ENCODE results near the gene PITRM1. TPM values are rescaled to one million over a fixed set of nuclear protein-coding genes. Genes with fewer than 3 reads are reported as not detected.
A peak's percentile ranks its signal among the peaks of the same experiment; 100 is the strongest.
"Not testable (repeated sequence)": the region's sequence is repeated elsewhere in the genome, so short reads cannot be mapped to it uniquely, and the experiment has no call there.

The PITRM1 gene
- total RNA-seq, 5 donors from 2014 or later (not counting 1 experiment from before 2014, with no cell fraction given), result 73.9 to 89.5 (median 81.0) TPM

DNA sequence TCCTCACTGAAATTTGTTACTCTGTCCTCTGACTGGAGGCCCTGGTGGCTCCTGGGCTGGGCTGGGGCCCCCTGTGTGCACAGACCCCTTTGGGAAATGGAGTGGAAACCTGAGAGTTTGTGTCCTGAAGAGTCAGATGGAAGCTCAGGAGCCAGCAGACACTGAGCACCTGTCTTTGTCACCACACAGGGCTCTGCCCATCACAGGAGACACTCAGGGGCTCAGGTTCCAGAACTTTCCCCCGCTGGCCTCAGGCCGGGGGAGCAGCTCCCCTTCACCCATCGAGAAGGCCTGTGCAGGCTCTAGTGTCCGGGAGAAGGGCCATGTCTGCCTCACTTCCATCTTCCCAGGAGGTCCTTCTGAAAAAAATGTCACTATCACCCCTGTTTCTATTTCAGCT lies 22.3 kb upstream of the PITRM1 start:
- ATAC-seq (replicated peaks in 1 of 4), result no peak
- Mint-ChIP-seq H3K36me3 (no peaks in the 10 kb centered on the region), H3K9me3 (no peaks in the 10 kb centered on the region), H3K4me1 (peaks cover 13 to 19% (median 19%) of the 10 kb centered on the region in 3 donors), H3K27ac (no peak overlapping the region), H3K4me3 (no peak overlapping the region), H3K27me3 (peaks cover 26 to 27% of the 10 kb centered on the region in 2 donors)
- CTCF ChIA-PET, result interaction anchor here in 1 of 2 donors (0.5 to 1.6 kb wide), 2 partner anchors 30 to 201 kb away, joined by 3 read pairs; no protein-coding TSS in a partner anchor
- peaks cover 0 to 54% of the 10 kb centered on the region in 2 experiments for H3K27me3 ChIP-seq (replicated peaks in 1 of 2; ENCODE audit: control insufficient read depth in 2 of 2, extremely low read depth in 1 of 2, insufficient read depth in 2 of 2, low read length in 1 of 2)
- POLR2A ChIA-PET, result no interaction called here
- no peak for DNase-seq
- no peak overlapping the region for H3K4me3 ChIP-seq (ENCODE audit: control insufficient read depth in 1 of 2, extremely low read depth in 1 of 2, low read length in 1 of 2)
- H3K36me3 ChIP-seq (ENCODE audit: control insufficient read depth in 2 of 2, extremely low read depth in 1 of 2, insufficient read depth in 1 of 2, low read length in 1 of 2), result no peaks in the 10 kb centered on the region
- H3K4me1 ChIP-seq (ENCODE audit: control insufficient read depth in 1 of 2, extremely low read depth in 1 of 2, insufficient read depth in 2 of 2, low read length in 2 of 2), result peaks cover 3 to 25% of the 10 kb centered on the region in 2 experiments
- H3K9me3 ChIP-seq, result no peaks in the 10 kb centered on the region
- 93% methylated on average over 4 of the region's 4 CpGs for WGBS (ENCODE audit: insufficient coverage)
- no peak overlapping the region for H3K27ac ChIP-seq (ENCODE audit: low read length)

DNA sequence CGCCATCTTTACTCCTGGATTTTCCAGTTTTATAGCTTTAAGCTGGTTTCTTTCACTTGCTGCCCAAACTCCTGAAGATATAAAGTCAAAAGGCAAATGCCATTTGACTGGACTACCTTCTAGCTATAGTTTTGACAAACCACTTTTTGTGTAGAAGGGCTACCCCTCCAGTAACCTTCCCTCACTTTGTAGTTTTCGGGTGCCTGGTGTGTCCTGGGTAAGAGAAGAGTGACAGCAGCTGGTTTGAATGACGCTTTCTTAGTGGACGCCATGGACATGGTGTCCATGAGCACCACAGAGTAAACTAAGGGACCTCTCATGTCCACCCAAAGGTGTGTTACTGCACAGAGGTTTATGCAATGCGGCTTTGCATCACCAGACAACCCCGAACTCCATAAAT lies 21.2 kb upstream of the PITRM1 start:
- Mint-ChIP-seq H3K4me1 (peaks cover 13 to 19% (median 16%) of the 10 kb centered on the region in 3 donors), H3K4me3 (no peak overlapping the region), H3K27ac (no peak overlapping the region), H3K36me3 (no peaks in the 10 kb centered on the region), H3K27me3 (peaks cover 18% of the 10 kb centered on the region in 2 donors), H3K9me3 (no peaks in the 10 kb centered on the region)
- Histone ChIP-seq H3K27me3 (replicated peaks in 1 of 2; ENCODE audit: control insufficient read depth in 2 of 2, extremely low read depth in 1 of 2, insufficient read depth in 2 of 2, low read length in 1 of 2) (peaks cover 0 to 47% of the 10 kb centered on the region in 2 experiments), H3K9me3 (no peaks in the 10 kb centered on the region), H3K4me1 (ENCODE audit: control insufficient read depth in 1 of 2, extremely low read depth in 1 of 2, insufficient read depth in 2 of 2, low read length in 2 of 2) (peaks cover 3 to 19% of the 10 kb centered on the region in 2 experiments), H3K36me3 (ENCODE audit: control insufficient read depth in 2 of 2, extremely low read depth in 1 of 2, insufficient read depth in 1 of 2, low read length in 1 of 2) (no peaks in the 10 kb centered on the region), H3K27ac (ENCODE audit: low read length) (no peak overlapping the region), H3K4me3 (ENCODE audit: control insufficient read depth in 1 of 2, extremely low read depth in 1 of 2, low read length in 1 of 2) (no peak overlapping the region)
- DNase-seq (no peak), ATAC-seq (replicated peaks in 1 of 4) (no peak)
- ChIA-PET POLR2A (interaction anchor here in 1 of 2 donors (0.6 kb wide), 1 partner anchor 29 kb away, joined by 3 read pairs; no protein-coding TSS in a partner anchor), CTCF (interaction anchor here (0.7 to 1.7 kb wide), 2 partner anchors 30 to 1573 kb away, joined by 3 to 4 read pairs; no protein-coding TSS in a partner anchor)
- WGBS (ENCODE audit: insufficient coverage), result no CpG with 5 or more reads among the region's 6 CpGs

DNA sequence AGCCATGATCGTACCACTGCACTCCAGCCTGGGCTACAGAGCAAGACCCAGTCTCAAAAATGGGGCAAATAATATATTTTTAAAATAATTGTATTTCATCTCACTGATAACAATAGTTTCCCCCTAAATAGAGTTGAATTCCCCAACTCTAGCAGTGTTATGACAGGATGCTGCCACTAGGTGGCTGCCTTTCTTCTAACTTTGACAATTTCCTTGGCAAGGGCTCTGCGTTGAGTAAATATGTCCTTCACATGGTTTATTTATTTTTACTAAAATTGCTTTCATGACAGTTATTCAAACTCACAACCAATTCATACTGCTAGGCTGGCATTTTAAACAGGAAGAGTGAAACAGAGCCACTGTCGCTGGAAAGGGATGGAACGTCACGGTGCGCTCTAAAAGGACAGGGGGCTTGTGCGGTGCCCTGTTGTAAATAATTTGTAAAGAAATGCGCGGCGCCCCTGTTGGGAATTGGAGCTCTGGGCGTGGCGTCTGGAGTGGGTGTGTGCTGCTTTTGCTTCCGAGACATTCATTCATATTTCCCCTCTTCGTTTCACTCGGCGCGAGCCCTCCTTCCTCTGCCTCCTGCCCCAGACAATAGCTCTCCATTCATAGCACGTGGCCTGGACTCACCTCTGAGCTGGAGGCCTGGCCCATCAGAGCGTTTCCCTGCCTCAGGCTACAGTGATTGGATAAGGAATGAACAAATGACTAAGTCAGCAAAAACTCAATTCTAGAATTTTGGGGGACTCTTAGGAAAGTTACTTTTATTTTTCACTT lies 20.5 kb upstream of the PITRM1 start:
- H3K36me3 Mint-ChIP-seq, result no peaks in the 10 kb centered on the region
- ATAC-seq (replicated peaks in 1 of 4), result peak in 3 of 4 experiments; percentile 41 to 61 (median 42)
- H3K9me3 Mint-ChIP-seq, result no peaks in the 10 kb centered on the region
- peaks cover 11% of the 10 kb centered on the region in 2 donors for H3K27me3 Mint-ChIP-seq
- ChIA-PET POLR2A (interaction anchor here in 1 of 2 donors (0.6 kb wide), 1 partner anchor 29 kb away, joined by 3 read pairs; no protein-coding TSS in a partner anchor), CTCF (interaction anchor here (0.7 to 1.7 kb wide), 3 partner anchors 29 to 1573 kb away, joined by 3 to 4 read pairs (median 3); no protein-coding TSS in a partner anchor)
- Histone ChIP-seq H3K9me3 (no peaks in the 10 kb centered on the region), H3K27ac (ENCODE audit: low read length) (no peak overlapping the region), H3K4me3 (ENCODE audit: control insufficient read depth in 1 of 2, extremely low read depth in 1 of 2, low read length in 1 of 2) (no peak overlapping the region), H3K36me3 (ENCODE audit: control insufficient read depth in 2 of 2, extremely low read depth in 1 of 2, insufficient read depth in 1 of 2, low read length in 1 of 2) (no peaks in the 10 kb centered on the region), H3K4me1 (ENCODE audit: control insufficient read depth in 1 of 2, extremely low read depth in 1 of 2, insufficient read depth in 2 of 2, low read length in 2 of 2) (peaks cover 3 to 11% of the 10 kb centered on the region in 2 experiments), H3K27me3 (replicated peaks in 1 of 2; ENCODE audit: control insufficient read depth in 2 of 2, extremely low read depth in 1 of 2, insufficient read depth in 2 of 2, low read length in 1 of 2) (peaks cover 0 to 42% of the 10 kb centered on the region in 2 experiments)
- WGBS (ENCODE audit: insufficient coverage), result 50% methylated on average over 2 of the region's 19 CpGs
- H3K27ac Mint-ChIP-seq, result no peak overlapping the region
- DNase-seq, result peak in 23 of 35 experiments; percentile 12 to 72 (median 37)
- peaks cover 9 to 16% (median 11%) of the 10 kb centered on the region in 3 donors for H3K4me1 Mint-ChIP-seq
- peak overlapping the region in 1 of 3 donors; percentile 55 for H3K4me3 Mint-ChIP-seq

- POLR2A ChIA-PET, result no interaction called here
- Histone ChIP-seq H3K27ac (ENCODE audit: low read length) (no peak overlapping the region), H3K4me3 (ENCODE audit: control insufficient read depth in 1 of 2, extremely low read depth in 1 of 2, low read length in 1 of 2) (no peak overlapping the region), H3K4me1 (ENCODE audit: control insufficient read depth in 1 of 2, extremely low read depth in 1 of 2, insufficient read depth in 2 of 2, low read length in 2 of 2) (peaks cover 0 to 5% of the 10 kb centered on the region in 2 experiments), H3K27me3 (replicated peaks in 1 of 2; ENCODE audit: control insufficient read depth in 2 of 2, extremely low read depth in 1 of 2, insufficient read depth in 2 of 2, low read length in 1 of 2) (peaks cover 0 to 27% of the 10 kb centered on the region in 2 experiments), H3K9me3 (no peaks in the 10 kb centered on the region), H3K36me3 (ENCODE audit: control insufficient read depth in 2 of 2, extremely low read depth in 1 of 2, insufficient read depth in 1 of 2, low read length in 1 of 2) (no peaks in the 10 kb centered on the region)
- WGBS (ENCODE audit: insufficient coverage), result 100% methylated on average over 1 of the region's 3 CpGs
- Mint-ChIP-seq H3K9me3 (no peaks in the 10 kb centered on the region), H3K4me3 (no peak overlapping the region), H3K27ac (no peak overlapping the region), H3K27me3 (peaks cover 6 to 8% of the 10 kb centered on the region in 2 donors), H3K4me1 (peaks cover 12 to 17% (median 17%) of the 10 kb centered on the region in 3 donors), H3K36me3 (no peaks in the 10 kb centered on the region)
- ATAC-seq (replicated peaks in 1 of 4), result no peak
- CTCF ChIA-PET, result no interaction called here
- no peak for DNase-seq
Measured at GRCh38 chr10:3190817-3191216, 18.2 kb upstream of the PITRM1 start.

DNA sequence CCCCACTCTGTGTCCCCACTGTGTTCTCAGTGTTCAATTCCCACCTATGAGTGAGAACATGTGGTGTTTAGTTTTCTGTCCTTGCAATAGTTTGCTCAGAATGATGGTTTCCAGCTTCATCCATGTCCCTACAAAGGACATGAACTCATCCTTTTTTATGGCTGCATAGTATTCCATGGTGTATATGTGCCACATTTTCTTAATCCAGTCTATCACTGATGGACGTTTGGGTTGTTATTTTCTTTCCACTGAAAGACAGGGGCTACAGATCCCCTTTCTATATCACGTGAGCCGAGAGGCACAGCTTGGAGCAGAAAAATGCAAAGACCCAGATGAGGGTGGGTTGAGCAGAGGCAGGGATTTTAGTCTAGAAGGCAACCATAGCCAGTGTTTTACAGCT lies 14.6 kb upstream of the PITRM1 start:
- H3K27me3 ChIP-seq (replicated peaks in 1 of 2; ENCODE audit: control insufficient read depth in 2 of 2, extremely low read depth in 1 of 2, insufficient read depth in 2 of 2, low read length in 1 of 2), result peaks cover 0 to 17% of the 10 kb centered on the region in 2 experiments
- H3K36me3 Mint-ChIP-seq; DNase-seq; CTCF ChIA-PET; H3K27ac Mint-ChIP-seq; H3K9me3 Mint-ChIP-seq; H3K27ac ChIP-seq (ENCODE audit: low read length); ATAC-seq (replicated peaks in 1 of 4); H3K4me3 ChIP-seq (ENCODE audit: control insufficient read depth in 1 of 2, extremely low read depth in 1 of 2, low read length in 1 of 2); H3K4me3 Mint-ChIP-seq; H3K9me3 ChIP-seq; H3K4me1 ChIP-seq (ENCODE audit: control insufficient read depth in 1 of 2, extremely low read depth in 1 of 2, insufficient read depth in 2 of 2, low read length in 2 of 2); POLR2A ChIA-PET; H3K36me3 ChIP-seq (ENCODE audit: control insufficient read depth in 2 of 2, extremely low read depth in 1 of 2, insufficient read depth in 1 of 2, low read length in 1 of 2): not testable (repeated sequence)
- Mint-ChIP-seq H3K4me1 (peaks cover 9 to 18% (median 10%) of the 10 kb centered on the region in 3 donors), H3K27me3 (peaks cover 0 to 13% of the 10 kb centered on the region in 2 donors)
- WGBS (ENCODE audit: insufficient coverage), result 100% methylated on average over 2 of the region's 3 CpGs

DNA sequence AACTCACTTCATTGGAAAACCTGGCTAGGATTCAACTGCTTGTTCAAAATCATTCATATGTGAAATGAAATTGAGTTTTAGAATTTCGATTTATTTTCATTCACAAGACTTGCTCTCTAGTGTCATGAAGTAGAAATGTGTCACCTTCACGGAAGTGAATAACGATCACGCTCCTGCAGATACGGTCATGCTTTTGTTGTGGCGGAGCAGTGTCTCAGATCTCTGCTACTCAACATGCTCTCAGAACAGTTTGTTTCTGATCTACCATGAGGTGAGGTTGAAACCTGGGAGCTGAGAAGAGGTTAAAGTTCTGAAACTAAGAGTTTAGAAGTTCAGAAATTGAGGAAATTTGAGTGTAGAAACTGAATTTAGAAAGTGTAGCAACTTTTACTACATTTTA lies 13.8 kb upstream of the PITRM1 start:
- Histone ChIP-seq H3K27me3 (replicated peaks in 1 of 2; ENCODE audit: control insufficient read depth in 2 of 2, extremely low read depth in 1 of 2, insufficient read depth in 2 of 2, low read length in 1 of 2) (peaks cover 0 to 15% of the 10 kb centered on the region in 2 experiments), H3K9me3 (no peaks in the 10 kb centered on the region), H3K4me3 (ENCODE audit: control insufficient read depth in 1 of 2, extremely low read depth in 1 of 2, low read length in 1 of 2) (no peak overlapping the region), H3K27ac (ENCODE audit: low read length) (no peak overlapping the region), H3K4me1 (ENCODE audit: control insufficient read depth in 1 of 2, extremely low read depth in 1 of 2, insufficient read depth in 2 of 2, low read length in 2 of 2) (peaks cover 0 to 5% of the 10 kb centered on the region in 2 experiments), H3K36me3 (ENCODE audit: control insufficient read depth in 2 of 2, extremely low read depth in 1 of 2, insufficient read depth in 1 of 2, low read length in 1 of 2) (no peaks in the 10 kb centered on the region)
- Mint-ChIP-seq H3K4me1 (peaks cover 9 to 18% (median 10%) of the 10 kb centered on the region in 3 donors), H3K27me3 (peaks cover 0 to 20% of the 10 kb centered on the region in 2 donors), H3K9me3 (no peaks in the 10 kb centered on the region), H3K27ac (peak overlapping the region; percentile 46 to 52), H3K4me3 (peak overlapping the region in 1 of 3 donors; percentile 47), H3K36me3 (no peaks in the 10 kb centered on the region)
- ChIA-PET CTCF (interaction anchor here in 1 of 2 donors (0.6 kb wide), 1 partner anchor 1740 kb away, joined by 3 read pairs; no protein-coding TSS in a partner anchor), POLR2A (interaction anchor here in 1 of 2 donors (0.6 kb wide), 1 partner anchor 1644 kb away, joined by 3 read pairs; no protein-coding TSS in a partner anchor)
- DNase-seq (peak in 34 of 35 experiments; percentile 26 to 81 (median 49)), ATAC-seq (replicated peaks in 1 of 4) (peak; percentile 94 to 100 (median 100))
- 0% methylated on average over 1 of the region's 6 CpGs for WGBS (ENCODE audit: insufficient coverage)
